NCI-H1092 (cell line): ENCODE results near the gene DLG2.

Source experiments
- DNase-seq: peaks from one replicate; lab custom pipeline; 2025; lab: John Stamatoyannopoulos, UW

DLG2 gene

DNA sequence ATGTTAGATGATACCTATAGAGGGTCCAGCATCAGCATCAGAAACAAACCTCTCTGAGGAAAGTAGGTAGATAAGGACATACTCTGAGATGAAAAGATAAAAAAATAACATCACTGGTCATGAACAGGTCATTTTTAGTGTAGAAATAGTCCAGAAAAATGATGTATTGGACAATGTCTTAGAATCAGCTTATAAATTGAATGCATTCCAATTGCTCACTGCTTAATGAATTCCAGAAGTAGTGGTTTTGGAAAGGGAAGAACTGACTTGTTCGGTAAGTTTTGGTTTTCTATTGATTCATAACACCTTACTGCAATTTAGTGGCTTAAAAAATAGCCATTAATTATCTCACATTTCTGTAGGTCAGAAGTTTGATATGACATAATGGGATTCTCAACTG is 1411.5 kb downstream of the DLG2 start:
- DNase-seq, result no peak

- DNase-seq, result no peak
Observed at GRCh38 chr11:84214557-84214956, 1412.6 kb downstream of the DLG2 start.

- DNase-seq, result no peak
Observed at GRCh38 chr11:84212468-84213390, 1414.4 kb downstream of the DLG2 start.

GRCh38 chr11:84211896-84212295 is 1415.2 kb downstream of the DLG2 start:
- no peak for DNase-seq

DNA sequence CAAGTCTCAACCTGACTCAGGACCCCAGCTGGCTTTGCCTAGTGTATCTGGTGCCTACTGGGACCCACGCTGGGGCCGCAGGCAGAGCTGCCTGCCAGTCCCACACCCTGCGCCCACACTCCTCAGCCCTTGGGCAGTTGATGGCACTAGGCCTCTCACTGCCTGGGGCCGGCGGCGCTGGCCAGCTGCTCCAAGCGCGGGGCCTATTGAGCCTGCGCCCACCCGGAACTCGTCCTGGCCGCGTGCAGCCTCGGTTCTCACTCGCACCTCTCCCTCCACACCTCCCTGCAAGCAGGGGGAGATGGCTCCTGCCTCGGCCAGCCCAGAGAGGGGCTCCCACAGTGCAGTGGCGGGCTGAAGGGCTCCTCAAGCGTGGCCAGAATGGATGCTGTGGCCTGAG is 1432.4 kb downstream of the DLG2 start:
- no peak for DNase-seq

GRCh38 chr11:84193706-84194105 is 1433.4 kb downstream of the DLG2 start:
- DNase-seq, result no peak

DNA sequence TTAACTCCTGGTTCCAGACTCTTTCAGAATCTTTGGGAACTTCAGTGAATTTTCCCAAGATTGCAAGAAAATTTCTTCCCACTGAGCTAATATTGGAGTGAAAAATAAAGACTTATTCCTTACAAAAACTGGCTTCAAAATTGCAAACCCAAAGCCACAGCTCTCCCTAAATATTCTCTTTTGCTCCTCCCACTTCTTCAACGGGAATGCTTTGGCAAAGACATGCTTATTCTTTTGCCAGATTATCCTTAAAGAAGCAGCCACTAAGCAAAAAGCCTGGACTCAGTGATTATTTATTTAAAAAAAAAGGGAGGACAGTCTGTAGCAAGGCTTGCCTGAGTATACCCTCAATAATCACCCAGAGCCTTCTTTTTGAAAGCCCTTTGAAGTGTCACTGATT is 1438.6 kb downstream of the DLG2 start:
- DNase-seq, result no peak

GRCh38 chr11:84173078-84173477 is 1454.1 kb downstream of the DLG2 start:
- no peak for DNase-seq

GRCh38 chr11:84165139-84165538 is 1462.0 kb downstream of the DLG2 start:
- DNase-seq, result no peak

DNA sequence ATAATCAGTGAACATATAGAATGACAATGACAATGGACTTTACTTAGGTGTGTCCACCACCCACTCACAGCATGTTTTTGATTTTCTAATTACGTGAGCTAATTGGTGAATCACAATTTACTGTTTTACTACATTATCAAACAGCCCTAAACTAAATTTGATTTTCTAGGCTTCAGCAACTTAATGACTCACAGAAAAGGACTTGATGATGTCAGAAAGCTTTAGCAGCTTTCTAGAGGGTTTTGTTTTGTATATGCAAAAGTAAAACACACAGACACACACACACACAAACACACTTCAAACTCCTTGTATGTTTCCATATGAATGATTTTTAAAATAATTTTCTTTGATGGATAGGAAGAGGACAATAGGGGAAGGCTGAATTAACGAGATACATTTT is 1462.4 kb downstream of the DLG2 start:
- DNase-seq, result no peak

DNA sequence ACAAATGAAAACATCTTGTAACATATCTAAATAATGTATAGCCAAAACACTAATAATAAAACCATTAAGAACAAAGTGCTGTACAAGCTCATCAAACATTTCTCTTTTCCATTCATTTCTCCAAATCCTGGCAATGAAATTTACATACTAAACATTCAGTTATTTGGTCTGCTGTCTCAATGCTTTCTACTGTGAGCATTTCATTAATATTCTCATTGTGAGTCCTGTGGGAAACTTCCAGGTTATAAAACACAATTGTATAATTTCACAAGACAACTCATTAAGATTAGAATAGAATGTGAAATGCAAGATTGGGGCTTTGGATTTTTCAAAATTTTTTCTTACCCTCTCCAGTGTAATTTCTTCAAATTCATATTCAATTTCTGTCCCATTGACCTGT is 1464.0 kb downstream of the DLG2 start:
- DNase-seq, result no peak

- no peak for DNase-seq
Observed at GRCh38 chr11:84157639-84158038, 1469.5 kb downstream of the DLG2 start.

- no peak for DNase-seq
Observed at GRCh38 chr11:84146826-84147225, 1480.3 kb downstream of the DLG2 start.

- no peak for DNase-seq
Observed at GRCh38 chr11:84145616-84146185, 1481.4 kb downstream of the DLG2 start.

DNA sequence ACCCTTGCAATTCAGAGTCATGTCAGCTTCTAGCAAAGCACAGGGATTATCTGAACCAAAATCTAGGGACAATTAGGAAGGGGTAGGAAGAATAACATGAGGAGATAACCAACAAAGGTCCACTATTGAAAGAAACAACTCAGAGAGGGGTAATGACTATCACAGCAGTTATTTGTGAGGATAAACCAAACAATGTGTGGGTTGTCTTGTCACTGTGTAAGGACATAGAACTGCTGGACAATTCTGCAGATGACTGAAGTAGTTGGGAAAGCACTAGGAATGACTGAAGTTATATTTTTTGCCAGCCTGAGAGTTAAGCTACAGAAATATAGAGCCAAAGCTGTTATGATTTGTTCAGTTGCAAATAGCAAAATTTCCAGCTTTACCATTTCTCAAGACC is 1482.6 kb downstream of the DLG2 start:
- DNase-seq, result no peak

DNA sequence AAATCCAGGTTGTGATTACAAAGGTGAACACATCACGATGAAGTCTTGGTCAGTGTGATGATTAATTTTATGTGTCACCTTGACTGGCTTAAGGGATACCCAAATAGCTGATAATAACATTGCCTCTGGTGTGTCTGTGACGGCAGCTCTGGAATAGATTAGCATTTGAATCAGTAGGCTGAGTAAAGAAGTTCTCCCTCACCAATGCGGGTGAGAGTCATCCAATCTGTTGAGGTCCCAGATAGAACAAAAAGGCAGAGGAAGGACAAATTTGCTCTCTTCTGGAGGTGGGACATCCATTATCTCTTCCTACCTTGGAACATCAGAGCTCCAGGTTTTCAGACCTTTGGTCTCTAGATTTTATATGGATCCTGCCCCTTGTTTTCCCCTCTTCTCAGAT is 1484.7 kb downstream of the DLG2 start:
- no peak for DNase-seq

DNA sequence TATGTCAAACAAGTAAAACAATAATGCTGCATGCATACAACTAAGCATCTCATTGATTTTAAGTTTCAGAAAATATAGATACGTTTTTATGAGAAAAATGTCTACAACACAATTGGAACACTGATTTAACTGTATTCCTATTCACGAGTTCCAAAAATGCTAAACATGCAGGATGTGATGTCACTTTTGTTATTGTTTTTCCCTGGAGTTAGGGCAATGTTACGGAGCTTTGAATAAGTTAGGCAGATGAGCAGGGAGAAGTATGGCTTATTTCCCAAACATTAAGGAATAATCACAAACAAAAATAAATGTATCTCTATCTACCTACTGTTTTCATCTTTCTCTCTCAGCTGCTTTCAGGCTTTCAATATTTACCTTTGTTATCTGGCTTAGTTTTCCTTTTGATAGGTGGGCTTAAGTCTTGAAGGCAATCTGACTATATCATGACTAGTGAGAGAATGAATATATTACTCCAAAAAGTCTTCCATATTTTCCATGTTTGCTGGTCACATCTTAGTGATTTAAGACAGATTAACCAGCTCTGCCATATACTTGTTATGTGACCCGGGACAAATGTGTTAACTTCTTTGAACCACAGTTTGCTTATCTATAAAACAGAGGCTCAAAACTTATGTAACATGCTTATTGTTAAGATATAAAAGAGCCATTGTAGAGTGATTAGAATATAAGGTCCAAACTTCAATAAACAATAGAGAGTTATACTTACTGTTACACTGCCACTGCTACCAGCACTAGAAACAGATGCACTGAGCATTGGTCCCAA is 1486.6 kb downstream of the DLG2 start:
- no peak for DNase-seq

DNA sequence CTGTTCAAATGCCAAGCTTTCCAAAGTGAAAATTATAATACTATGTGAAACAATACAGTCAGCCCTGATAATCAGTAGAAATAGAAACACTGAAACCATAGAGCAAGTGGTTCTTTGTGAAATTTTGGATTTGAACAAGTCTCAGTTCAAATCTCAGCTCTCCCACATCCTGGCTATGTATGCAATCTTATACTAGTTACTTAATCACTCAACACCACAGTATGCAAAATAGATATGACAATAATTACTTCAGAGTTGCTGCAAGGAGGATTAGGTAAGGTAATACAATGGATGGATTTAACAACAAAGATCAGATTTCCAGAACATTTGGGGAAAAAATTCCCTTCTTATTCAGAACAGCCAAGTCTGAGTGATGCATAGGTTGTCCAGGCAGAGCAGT is 1489.2 kb downstream of the DLG2 start:
- DNase-seq, result no peak

- no peak for DNase-seq
Observed at GRCh38 chr11:84137505-84137904, 1489.6 kb downstream of the DLG2 start.

DNA sequence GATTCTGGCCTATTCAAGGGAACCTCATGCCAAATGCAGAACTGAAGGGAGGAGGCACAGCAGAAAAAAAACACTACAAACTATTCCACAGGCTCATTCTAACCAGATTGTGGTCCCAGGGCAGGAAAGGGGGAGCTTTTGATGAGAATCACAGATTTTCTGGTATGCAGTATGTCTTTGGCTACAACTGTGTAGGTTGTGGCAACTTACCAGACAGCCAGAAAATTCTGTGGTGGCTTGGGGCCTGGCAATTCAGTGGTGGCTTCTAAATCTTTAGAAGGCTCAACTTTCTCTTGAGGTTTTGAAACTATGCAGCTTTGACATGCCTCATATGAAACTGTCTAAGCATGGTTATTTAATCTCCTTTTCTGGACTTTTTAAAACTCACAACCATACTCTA is 1490.2 kb downstream of the DLG2 start:
- DNase-seq, result no peak

DNA sequence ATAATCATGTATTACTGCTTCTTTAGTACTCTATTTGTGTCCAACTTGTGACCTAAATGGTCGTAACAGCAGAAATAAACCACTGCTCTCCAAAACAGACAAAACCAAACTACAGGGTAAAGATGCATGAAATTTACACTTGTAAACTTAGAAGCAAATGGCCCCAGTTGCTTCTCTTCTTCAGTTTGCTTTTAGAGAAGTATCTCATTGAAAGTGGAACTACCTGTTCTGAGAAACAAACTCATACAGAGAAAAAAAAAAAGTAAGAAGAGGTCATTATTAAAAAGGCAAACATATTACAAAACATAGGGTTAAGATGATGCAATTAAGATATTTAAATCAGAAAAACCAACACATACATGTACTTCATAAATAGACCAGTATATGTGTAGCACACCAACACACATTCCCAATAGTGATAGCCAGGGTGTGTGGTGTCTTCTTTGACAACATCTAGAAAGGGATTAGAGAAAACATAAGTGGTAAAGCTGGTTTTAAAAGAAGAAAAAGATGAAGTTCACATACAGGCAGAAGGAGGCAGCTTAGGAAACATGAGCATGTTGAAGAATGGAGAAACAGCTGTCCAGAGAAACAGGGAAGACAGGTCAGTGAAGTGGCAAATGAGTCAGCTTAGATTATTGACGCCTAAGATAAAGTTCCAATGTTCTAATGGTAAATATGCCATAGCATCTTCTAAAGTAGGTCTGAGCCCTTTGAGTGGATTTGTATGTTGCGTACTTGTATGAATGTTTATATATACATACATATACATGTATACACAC is 1496.3 kb downstream of the DLG2 start:
- no peak for DNase-seq

- DNase-seq, result no peak
Observed at GRCh38 chr11:84129961-84130576, 1497.1 kb downstream of the DLG2 start.
